Measurements from ENCODE around the gene ATP2B1.
"Not testable (repeated sequence)": the region's sequence is repeated elsewhere in the genome, so short reads cannot be mapped to it uniquely, and the experiment has no call there.

The ATP2B1 gene

DNA sequence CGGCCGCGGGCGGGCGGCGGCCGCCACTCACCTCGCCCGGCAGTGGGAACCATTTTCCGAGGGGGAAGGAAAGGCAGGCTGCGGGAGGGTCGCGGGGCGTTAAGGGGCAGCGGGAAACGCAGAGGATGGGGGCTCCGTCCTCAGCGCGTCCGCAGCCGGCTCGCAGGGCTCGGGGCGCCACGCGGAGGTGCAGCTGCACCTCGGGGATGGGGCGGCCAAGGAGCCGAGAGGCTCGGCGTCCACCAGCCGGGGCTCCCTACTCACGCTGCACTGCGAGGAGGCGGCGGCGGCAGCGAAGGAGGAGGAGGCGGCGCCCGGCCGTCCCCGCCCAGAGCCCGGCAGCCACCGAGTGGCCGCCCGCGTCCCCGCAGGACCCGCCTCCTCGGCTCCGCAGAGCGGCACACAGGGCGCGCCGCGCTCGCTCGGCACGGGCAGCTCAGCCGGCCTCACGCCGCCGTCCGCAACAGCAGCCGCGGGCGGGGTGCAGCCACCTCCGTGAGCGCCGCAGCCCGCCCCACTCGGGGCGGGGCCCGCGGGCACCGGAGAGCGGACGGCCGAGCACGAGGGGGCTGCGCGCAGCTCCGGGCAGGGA, at the start of gene ATP2B1:
ATP2B1 (minus strand) TSS at position 274 of the 592 bp plus-strand sequence. CDS start 52,952 bp downstream, outside the sequence.
- peak; percentile 89 for DNase-seq (ENCODE audit: low read depth)

- not testable (repeated sequence) for DNase-seq (ENCODE audit: low read depth)
Measured at GRCh38 chr12:89757987-89758386, 49.3 kb upstream of the ATP2B1 start.

- peak; percentile 99 for DNase-seq (ENCODE audit: low read depth)
Measured at GRCh38 chr12:89756585-89757398, 48.2 kb upstream of the ATP2B1 start.

DNA sequence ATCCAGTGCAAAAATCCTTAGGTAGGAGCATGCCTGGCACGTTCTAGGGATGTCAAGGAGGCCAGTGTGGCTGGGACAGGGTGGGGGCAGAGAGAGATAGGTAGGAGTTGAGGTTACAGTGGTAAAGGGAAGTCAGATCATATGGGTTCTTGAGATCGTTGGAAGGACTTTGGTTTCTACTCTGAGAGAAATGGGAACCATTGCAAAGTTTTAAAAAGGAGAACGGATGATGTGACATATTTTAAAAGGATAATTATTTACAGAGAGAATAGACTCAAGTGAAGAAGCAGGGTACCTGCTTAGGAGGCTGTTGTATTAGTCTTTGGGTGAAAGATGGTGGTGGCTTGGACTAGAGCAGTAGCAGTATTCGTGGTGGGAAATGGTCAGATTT, 47.6 kb upstream of the ATP2B1 start:
- no peak for DNase-seq (ENCODE audit: low read depth)

GRCh38 chr12:89753997-89754396, 45.4 kb upstream of the ATP2B1 start:
- no peak for DNase-seq (ENCODE audit: low read depth)

- no peak for DNase-seq (ENCODE audit: low read depth)
Measured at GRCh38 chr12:89752341-89752740, 43.7 kb upstream of the ATP2B1 start.

GRCh38 chr12:89750389-89751351, 42.0 kb upstream of the ATP2B1 start:
- peak; percentile 31 for DNase-seq (ENCODE audit: low read depth)

DNA sequence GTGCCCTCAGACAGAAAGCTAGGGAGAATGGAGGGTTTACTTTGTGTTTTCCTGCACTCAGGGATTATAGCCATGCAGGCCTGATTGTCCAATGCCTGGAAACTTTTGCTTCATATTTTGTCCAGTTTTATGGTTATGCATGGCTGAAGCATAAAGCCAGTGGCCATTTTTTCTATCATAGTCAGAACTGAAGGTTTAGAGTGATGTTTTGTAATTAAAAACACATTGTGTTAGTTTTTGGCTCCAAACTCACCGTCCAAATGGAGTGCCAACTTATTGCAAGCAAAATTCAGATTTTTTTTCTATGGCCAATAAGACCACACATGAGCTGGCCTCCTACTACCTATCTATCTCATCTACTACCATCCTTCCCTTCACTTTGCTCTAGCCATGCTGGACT, 40.2 kb upstream of the ATP2B1 start:
- no peak for DNase-seq (ENCODE audit: low read depth)

- no peak for DNase-seq (ENCODE audit: low read depth)
Measured at GRCh38 chr12:89745286-89745685, 36.6 kb upstream of the ATP2B1 start.

DNA sequence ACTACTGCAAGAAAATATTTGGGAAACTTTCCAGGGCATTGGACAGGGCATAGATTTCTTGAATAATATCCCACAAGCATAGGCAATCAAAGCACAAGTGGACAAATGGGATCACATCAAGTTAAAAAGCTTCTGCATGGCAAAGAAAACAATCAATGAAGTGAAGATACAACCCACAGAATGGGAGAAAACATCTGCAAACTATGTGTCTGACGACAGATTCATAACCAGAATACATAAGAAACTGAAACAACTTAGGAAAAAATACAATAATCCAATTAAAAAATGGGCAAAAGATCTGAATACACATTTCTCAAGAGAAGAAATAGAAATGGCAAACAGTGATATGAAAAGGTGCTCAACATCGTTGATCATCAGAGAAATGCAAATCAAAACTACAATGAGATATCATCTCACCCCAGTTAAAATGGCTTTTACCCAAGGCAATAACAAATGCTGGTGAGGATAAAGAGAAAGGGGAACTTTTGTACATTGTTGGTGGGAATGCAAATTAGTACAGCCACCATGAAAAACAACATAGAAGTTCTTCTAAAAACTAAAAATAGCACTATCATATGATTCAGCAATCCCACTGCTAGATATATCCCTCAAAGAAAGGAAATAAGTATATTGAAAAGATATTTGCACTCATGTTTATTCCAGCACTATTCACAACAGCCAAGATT, 33.8 kb upstream of the ATP2B1 start:
- DNase-seq (ENCODE audit: low read depth), result no peak

DNA sequence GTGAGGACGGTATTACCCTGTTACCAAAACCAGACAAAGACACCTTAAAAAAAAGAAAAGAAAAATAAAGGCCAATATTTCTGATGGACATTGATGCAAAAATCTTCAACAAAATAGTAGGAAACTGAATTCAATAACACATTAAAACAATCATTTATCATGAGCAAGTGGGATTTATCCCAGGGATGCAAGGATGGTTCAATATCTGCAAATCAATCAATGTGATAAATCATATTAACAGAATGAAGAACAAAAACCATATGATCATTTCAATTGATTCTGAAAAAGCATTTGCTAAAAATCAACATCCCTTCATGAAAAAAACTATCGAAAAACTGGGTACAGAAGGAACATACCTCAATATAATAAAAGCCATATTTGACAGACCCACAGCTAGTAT, 32.3 kb upstream of the ATP2B1 start:
- DNase-seq (ENCODE audit: low read depth), result no peak

GRCh38 chr12:89736995-89737394, 28.4 kb upstream of the ATP2B1 start:
- no peak for DNase-seq (ENCODE audit: low read depth)

- DNase-seq (ENCODE audit: low read depth), result peak; percentile 96
Measured at GRCh38 chr12:89733579-89734201, 25.1 kb upstream of the ATP2B1 start.

DNA sequence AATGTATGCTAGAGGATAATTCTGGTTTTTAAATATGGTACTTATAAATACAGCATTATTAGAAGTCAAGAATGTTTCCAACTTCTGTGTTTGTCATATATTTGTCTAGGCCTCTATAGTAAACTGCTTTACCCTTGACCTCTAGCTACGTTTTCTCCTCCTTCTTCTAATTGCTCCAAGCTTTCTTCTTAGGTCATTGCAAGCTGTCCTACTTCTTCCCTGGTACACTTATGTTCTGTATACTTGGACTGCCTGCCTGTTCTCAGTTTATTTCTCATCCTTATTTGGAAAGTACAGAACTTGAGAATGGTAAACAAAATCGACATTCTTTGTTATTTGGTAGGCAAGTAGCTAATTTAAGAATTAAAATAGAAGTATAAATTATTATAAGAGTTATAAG, 23.9 kb upstream of the ATP2B1 start:
- no peak for DNase-seq (ENCODE audit: low read depth)

- peak; percentile 88 for DNase-seq (ENCODE audit: low read depth)
Measured at GRCh38 chr12:89731614-89732013, 23.0 kb upstream of the ATP2B1 start.

GRCh38 chr12:89731089-89731488, 22.5 kb upstream of the ATP2B1 start:
- DNase-seq (ENCODE audit: low read depth), result peak; percentile 34

- DNase-seq (ENCODE audit: low read depth), result no peak
Measured at GRCh38 chr12:89729946-89730459, 21.4 kb upstream of the ATP2B1 start.

GRCh38 chr12:89723276-89723675, 14.6 kb upstream of the ATP2B1 start:
- no peak for DNase-seq (ENCODE audit: low read depth)

DNA sequence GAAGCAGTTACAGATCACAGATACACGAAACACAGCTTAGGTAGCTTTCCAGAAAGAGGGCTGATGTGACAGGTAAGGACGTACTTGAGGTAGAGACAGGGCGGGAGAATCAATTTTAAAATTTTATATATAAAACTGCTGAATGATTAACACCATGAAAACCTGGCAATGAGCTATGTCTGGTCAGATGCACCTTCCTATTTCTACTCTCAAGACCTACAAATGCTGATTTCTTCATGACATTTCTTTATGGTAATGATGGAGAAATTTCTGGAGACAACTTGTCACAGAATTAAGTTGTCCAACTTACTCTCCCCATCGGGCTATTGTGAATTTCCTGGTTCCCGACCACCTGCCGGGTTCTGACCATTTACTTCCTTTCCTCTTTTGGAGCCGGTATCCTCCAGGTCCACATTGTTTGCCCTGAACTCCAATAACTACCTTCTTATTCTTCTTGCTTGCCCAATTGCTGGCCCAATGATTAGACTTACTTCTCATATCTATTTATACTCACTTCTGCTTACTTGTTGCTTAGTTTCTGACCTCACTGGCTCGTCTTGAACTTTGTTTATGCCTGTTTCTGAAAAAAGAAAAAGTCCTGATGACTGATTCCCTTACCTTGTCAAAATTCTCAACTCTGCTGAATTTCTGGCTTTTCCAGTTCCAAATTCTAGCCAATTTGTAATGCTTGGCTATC, 12.8 kb upstream of the ATP2B1 start:
- no peak for DNase-seq (ENCODE audit: low read depth)

DNA sequence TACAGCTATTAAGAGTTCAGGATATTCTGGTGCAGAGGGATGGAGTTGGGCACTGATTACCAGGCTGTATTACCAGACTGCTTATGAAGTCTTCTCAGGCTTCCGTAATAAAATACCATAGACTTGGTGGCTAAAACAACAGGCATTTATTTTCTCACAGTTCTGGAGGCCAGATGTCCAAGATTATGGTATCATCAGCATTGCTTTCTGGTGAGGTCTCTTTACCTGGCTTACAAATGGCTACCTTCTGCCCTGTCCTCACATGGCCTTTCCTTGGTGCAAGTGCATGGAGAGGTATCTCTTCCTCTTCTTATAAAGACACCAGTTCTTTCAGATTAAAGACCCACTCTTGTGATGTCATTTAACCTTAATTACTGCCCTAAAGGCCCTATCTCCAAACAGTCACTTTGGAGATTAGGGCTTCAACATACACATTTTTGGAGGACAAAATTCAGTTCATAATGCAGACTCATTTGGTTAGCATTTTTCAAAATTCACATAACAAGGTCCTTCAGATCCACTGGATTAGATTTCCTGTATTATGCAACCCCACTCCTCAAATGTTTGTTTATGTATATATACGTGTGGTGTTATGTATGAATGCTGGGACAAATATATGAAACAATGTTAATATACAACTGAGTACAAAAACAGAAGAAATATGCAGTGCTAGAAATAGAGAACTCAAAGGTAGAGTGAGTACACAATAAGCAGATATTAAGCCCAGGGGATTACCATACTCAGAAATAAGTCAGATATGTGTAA, 9.3 kb upstream of the ATP2B1 start:
- peak; percentile 36 for DNase-seq (ENCODE audit: low read depth)

Data from iris pigment epithelial cell (primary cell).